ENCODE measurements around the gene DNAAF8.

DNA sequence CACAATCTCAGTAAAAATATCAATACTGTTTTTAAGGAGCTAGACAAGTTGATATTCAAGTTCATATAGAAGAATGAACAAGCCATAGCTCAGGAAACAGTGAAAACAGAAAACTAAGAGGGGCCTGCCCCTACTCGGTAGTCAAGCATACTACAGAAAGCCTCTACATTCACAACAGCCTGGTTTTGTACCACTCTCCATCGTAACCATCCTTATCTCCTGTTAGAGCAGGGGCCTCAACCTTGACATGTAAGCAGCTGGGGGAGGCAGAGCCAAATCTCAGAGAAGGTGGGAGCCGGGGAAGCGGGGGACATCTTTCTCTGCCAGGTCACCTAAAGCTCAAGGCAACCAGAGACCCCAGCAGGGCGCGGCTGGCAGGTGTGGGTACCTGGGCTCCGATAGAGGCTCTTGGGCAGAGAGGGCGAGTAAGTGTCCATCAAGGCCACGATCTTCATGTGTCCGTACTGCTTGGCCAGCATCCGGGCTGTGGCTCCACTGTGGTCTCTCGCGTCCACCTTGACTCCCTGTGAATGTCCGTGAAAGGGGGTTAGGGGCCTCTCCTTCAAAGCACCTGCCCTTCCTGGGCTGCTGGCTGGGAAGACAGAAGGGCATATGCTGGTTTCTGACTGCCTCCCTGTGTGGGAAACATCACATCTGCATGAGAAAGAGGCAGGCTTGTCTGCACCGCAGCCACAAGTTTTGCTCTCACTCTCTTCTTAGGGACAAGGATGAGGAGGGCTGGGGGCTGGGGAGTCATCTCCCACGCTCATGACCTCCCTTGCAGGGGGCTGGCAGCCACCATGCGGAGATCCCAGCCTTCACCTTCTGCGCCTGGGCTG, 20.5 kb upstream of the DNAAF8 start:
- TF ChIP-seq, protein P1, sequence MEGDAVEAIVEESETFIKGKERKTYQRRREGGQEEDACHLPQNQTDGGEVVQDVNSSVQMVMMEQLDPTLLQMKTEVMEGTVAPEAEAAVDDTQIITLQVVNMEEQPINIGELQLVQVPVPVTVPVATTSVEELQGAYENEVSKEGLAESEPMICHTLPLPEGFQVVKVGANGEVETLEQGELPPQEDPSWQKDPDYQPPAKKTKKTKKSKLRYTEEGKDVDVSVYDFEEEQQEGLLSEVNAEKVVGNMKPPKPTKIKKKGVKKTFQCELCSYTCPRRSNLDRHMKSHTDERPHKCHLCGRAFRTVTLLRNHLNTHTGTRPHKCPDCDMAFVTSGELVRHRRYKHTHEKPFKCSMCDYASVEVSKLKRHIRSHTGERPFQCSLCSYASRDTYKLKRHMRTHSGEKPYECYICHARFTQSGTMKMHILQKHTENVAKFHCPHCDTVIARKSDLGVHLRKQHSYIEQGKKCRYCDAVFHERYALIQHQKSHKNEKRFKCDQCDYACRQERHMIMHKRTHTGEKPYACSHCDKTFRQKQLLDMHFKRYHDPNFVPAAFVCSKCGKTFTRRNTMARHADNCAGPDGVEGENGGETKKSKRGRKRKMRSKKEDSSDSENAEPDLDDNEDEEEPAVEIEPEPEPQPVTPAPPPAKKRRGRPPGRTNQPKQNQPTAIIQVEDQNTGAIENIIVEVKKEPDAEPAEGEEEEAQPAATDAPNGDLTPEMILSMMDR (conservative IDR thresholded peaks at IDR 0.05 in 1 of 2, IDR thresholded peaks at IDR 0.05 in 1 of 2; ENCODE audit: extremely low read depth in 1 of 2, insufficient read depth in 1 of 2, low read depth in 1 of 2, low read length in 2 of 2) = no peak
- no peak for TF ChIP-seq EZH2 (IDR thresholded peaks at IDR 0.05; ENCODE audit: borderline replicate concordance, low read length)
